Activated naive CD4-positive, alpha-beta T cell treated with anti-CD3 and anti-CD28 coated beads, Interleukin-2, amount 50 U/mL, for 24 hours (primary cell): ENCODE data around the gene SCUBE3.

Experiments used
- H3K27ac Mint-ChIP-seq: one replicate; pipeline ENCODE4 v1.8.0; 2021; ENCODE audit warnings: mild to moderate bottlenecking, mixed read lengths
- H3K27me3 Mint-ChIP-seq: one replicate; pipeline ENCODE4 v1.8.0; 2021; ENCODE audit warnings: mixed read lengths
- H3K36me3 Mint-ChIP-seq: one replicate; pipeline ENCODE4 v1.8.0; 2021; ENCODE audit warnings: mixed read lengths
- H3K4me1 Mint-ChIP-seq: one replicate; pipeline ENCODE4 v1.8.0; 2021; ENCODE audit warnings: mixed read lengths
- H3K4me3 Mint-ChIP-seq: one replicate; pipeline ENCODE4 v1.8.0; 2021; ENCODE audit warnings: mild to moderate bottlenecking, mixed read lengths
- H3K9me3 Mint-ChIP-seq: one replicate; pipeline ENCODE4 v1.8.0; 2021; ENCODE audit warnings: mixed read lengths

Gene SCUBE3

GRCh38 chr6:35177596-35177995 is 36.2 kb upstream of the SCUBE3 start:
- no peak overlapping the region for H3K27ac Mint-ChIP-seq
- no peaks in the 10 kb centered on the region for H3K36me3 Mint-ChIP-seq
- no peaks in the 10 kb centered on the region for H3K4me1 Mint-ChIP-seq
- H3K9me3 Mint-ChIP-seq = no peaks in the 10 kb centered on the region
- no peak overlapping the region for H3K4me3 Mint-ChIP-seq
- no peaks in the 10 kb centered on the region for H3K27me3 Mint-ChIP-seq

GRCh38 chr6:35178012-35178411 is 35.7 kb upstream of the SCUBE3 start:
- no peak overlapping the region for H3K4me3 Mint-ChIP-seq
- H3K27ac Mint-ChIP-seq = no peak overlapping the region
- H3K4me1 Mint-ChIP-seq = no peaks in the 10 kb centered on the region
- no peaks in the 10 kb centered on the region for H3K9me3 Mint-ChIP-seq
- H3K27me3 Mint-ChIP-seq = peaks cover 2% of the 10 kb centered on the region
- no peaks in the 10 kb centered on the region for H3K36me3 Mint-ChIP-seq

- no peaks in the 10 kb centered on the region for H3K9me3 Mint-ChIP-seq
- no peak overlapping the region for H3K27ac Mint-ChIP-seq
- no peaks in the 10 kb centered on the region for H3K4me1 Mint-ChIP-seq
- H3K4me3 Mint-ChIP-seq = no peak overlapping the region
- no peaks in the 10 kb centered on the region for H3K36me3 Mint-ChIP-seq
- peaks cover 4% of the 10 kb centered on the region for H3K27me3 Mint-ChIP-seq
These were observed 34.6 kb upstream of the SCUBE3 start for GRCh38 chr6:35178932-35179832.

GRCh38 chr6:35179901-35180535 is 33.7 kb upstream of the SCUBE3 start:
- Mint-ChIP-seq H3K27me3 (peaks cover 8% of the 10 kb centered on the region), H3K9me3 (no peaks in the 10 kb centered on the region), H3K36me3 (no peaks in the 10 kb centered on the region), H3K4me1 (no peaks in the 10 kb centered on the region), H3K4me3 (no peak overlapping the region), H3K27ac (no peak overlapping the region)

GRCh38 chr6:35181308-35181932 is 32.3 kb upstream of the SCUBE3 start:
- Mint-ChIP-seq H3K9me3 (no peaks in the 10 kb centered on the region), H3K36me3 (no peaks in the 10 kb centered on the region), H3K27me3 (peaks cover 9% of the 10 kb centered on the region), H3K4me1 (no peaks in the 10 kb centered on the region), H3K4me3 (no peak overlapping the region), H3K27ac (no peak overlapping the region)

GRCh38 chr6:35181933-35182612 is 31.7 kb upstream of the SCUBE3 start:
- H3K4me3 Mint-ChIP-seq = no peak overlapping the region
- H3K27ac Mint-ChIP-seq = no peak overlapping the region
- H3K27me3 Mint-ChIP-seq = peaks cover 9% of the 10 kb centered on the region
- no peaks in the 10 kb centered on the region for H3K9me3 Mint-ChIP-seq
- H3K36me3 Mint-ChIP-seq = no peaks in the 10 kb centered on the region
- no peaks in the 10 kb centered on the region for H3K4me1 Mint-ChIP-seq

GRCh38 chr6:35183281-35183680 is 30.5 kb upstream of the SCUBE3 start:
- Mint-ChIP-seq H3K36me3 (no peaks in the 10 kb centered on the region), H3K27ac (no peak overlapping the region), H3K4me3 (no peak overlapping the region), H3K27me3 (peaks cover 9% of the 10 kb centered on the region), H3K9me3 (no peaks in the 10 kb centered on the region), H3K4me1 (no peaks in the 10 kb centered on the region)

GRCh38 chr6:35183935-35184334 is 29.8 kb upstream of the SCUBE3 start:
- H3K36me3 Mint-ChIP-seq = no peaks in the 10 kb centered on the region
- peaks cover 9% of the 10 kb centered on the region for H3K27me3 Mint-ChIP-seq
- H3K27ac Mint-ChIP-seq = no peak overlapping the region
- no peaks in the 10 kb centered on the region for H3K4me1 Mint-ChIP-seq
- H3K9me3 Mint-ChIP-seq = no peaks in the 10 kb centered on the region
- H3K4me3 Mint-ChIP-seq = no peak overlapping the region

GRCh38 chr6:35184580-35185301 is 29.0 kb upstream of the SCUBE3 start:
- no peaks in the 10 kb centered on the region for H3K4me1 Mint-ChIP-seq
- H3K9me3 Mint-ChIP-seq = no peaks in the 10 kb centered on the region
- H3K4me3 Mint-ChIP-seq = no peak overlapping the region
- no peaks in the 10 kb centered on the region for H3K36me3 Mint-ChIP-seq
- H3K27me3 Mint-ChIP-seq = peaks cover 9% of the 10 kb centered on the region
- no peak overlapping the region for H3K27ac Mint-ChIP-seq

- Mint-ChIP-seq H3K4me3 (no peak overlapping the region), H3K9me3 (no peaks in the 10 kb centered on the region), H3K27me3 (peaks cover 9% of the 10 kb centered on the region), H3K36me3 (no peaks in the 10 kb centered on the region), H3K27ac (no peak overlapping the region), H3K4me1 (no peaks in the 10 kb centered on the region)
These were observed 28.5 kb upstream of the SCUBE3 start for GRCh38 chr6:35185302-35185681.

GRCh38 chr6:35185971-35186370 is 27.8 kb upstream of the SCUBE3 start:
- Mint-ChIP-seq H3K36me3 (no peaks in the 10 kb centered on the region), H3K4me3 (no peak overlapping the region), H3K27me3 (peaks cover 9% of the 10 kb centered on the region), H3K27ac (no peak overlapping the region), H3K9me3 (no peaks in the 10 kb centered on the region), H3K4me1 (no peaks in the 10 kb centered on the region)

GRCh38 chr6:35186571-35186970 is 27.2 kb upstream of the SCUBE3 start:
- H3K27ac Mint-ChIP-seq = no peak overlapping the region
- peaks cover 9% of the 10 kb centered on the region for H3K27me3 Mint-ChIP-seq
- H3K4me3 Mint-ChIP-seq = no peak overlapping the region
- H3K36me3 Mint-ChIP-seq = no peaks in the 10 kb centered on the region
- no peaks in the 10 kb centered on the region for H3K9me3 Mint-ChIP-seq
- H3K4me1 Mint-ChIP-seq = no peaks in the 10 kb centered on the region

- Mint-ChIP-seq H3K27me3 (peaks cover 6% of the 10 kb centered on the region), H3K4me1 (no peaks in the 10 kb centered on the region), H3K4me3 (no peak overlapping the region), H3K27ac (no peak overlapping the region), H3K9me3 (no peaks in the 10 kb centered on the region), H3K36me3 (no peaks in the 10 kb centered on the region)
These were observed 24.9 kb upstream of the SCUBE3 start for GRCh38 chr6:35188886-35189285.

GRCh38 chr6:35190306-35190705 is 23.4 kb upstream of the SCUBE3 start:
- H3K36me3 Mint-ChIP-seq = no peaks in the 10 kb centered on the region
- no peaks in the 10 kb centered on the region for H3K9me3 Mint-ChIP-seq
- H3K27ac Mint-ChIP-seq = no peak overlapping the region
- H3K4me3 Mint-ChIP-seq = no peak overlapping the region
- no peaks in the 10 kb centered on the region for H3K4me1 Mint-ChIP-seq
- no peaks in the 10 kb centered on the region for H3K27me3 Mint-ChIP-seq

- no peaks in the 10 kb centered on the region for H3K9me3 Mint-ChIP-seq
These were observed 21.9 kb upstream of the SCUBE3 start for GRCh38 chr6:35191889-35192288.

More at GRCh38 chr6:35191889-35192288, 21.9 kb upstream of the SCUBE3 start:
- H3K4me1 Mint-ChIP-seq = no peaks in the 10 kb centered on the region
- H3K27ac Mint-ChIP-seq = no peak overlapping the region
- peaks cover 2% of the 10 kb centered on the region for H3K27me3 Mint-ChIP-seq
- H3K4me3 Mint-ChIP-seq = no peak overlapping the region
- H3K36me3 Mint-ChIP-seq = no peaks in the 10 kb centered on the region
